Tibial nerve (tissue), 3 donors: ENCODE measurements around the gene TRAF3.
A peak's percentile ranks its signal among the peaks of the same experiment; 100 is the strongest.

Experiments used
- CTCF ChIP-seq, 5 experiments: fragments of 200-600 bp in 3 of 5; fragments of 450-650 bp in 2 of 5; sonication (generic) in 3 of 5; IDR thresholded peaks; one replicate each; pipeline ENCODE4 v1.5.1; 2016 to 2019; ENCODE audit warnings: antibody characterized with exemption in 5 of 5, mild to moderate bottlenecking in 3 of 5, moderate library complexity in 2 of 5
- POLR2A ChIP-seq, 2 donors: fragments of 450-650 bp; IDR thresholded peaks; one replicate each; pipeline ENCODE4 v1.6.1; 2017; ENCODE audit warnings: antibody characterized with exemption in 2 of 2, mild to moderate bottlenecking in 2 of 2, moderate library complexity in 2 of 2

- TF ChIP-seq CTCF (IDR thresholded peaks at IDR 0.05) (peak in 1 of 5 experiments; percentile 8), POLR2A (IDR thresholded peaks at IDR 0.05) (no peak)
Measured at GRCh38 chr14:102778338-102779083, 1.3 kb downstream of the TRAF3 start.
